Stimulated activated CD8-positive, alpha-beta memory T cell treated with anti-CD3 and anti-CD28 coated beads, Interleukin-15, amount 100 ng/mL, for 48 hours (primary cell): Measurements from ENCODE around the gene CYP21A2.

Source experiments
- DNase-seq, 2 donors: peaks; one replicate each; pipeline ENCODE4 v3.0.0-alpha.2; 2020; ENCODE audit warnings: low read depth in 2 of 2

The CYP21A2 gene

GRCh38 chr6:32082935-32083334, 44.7 kb downstream of the CYP21A2 start:
- DNase-seq = no peak

DNA sequence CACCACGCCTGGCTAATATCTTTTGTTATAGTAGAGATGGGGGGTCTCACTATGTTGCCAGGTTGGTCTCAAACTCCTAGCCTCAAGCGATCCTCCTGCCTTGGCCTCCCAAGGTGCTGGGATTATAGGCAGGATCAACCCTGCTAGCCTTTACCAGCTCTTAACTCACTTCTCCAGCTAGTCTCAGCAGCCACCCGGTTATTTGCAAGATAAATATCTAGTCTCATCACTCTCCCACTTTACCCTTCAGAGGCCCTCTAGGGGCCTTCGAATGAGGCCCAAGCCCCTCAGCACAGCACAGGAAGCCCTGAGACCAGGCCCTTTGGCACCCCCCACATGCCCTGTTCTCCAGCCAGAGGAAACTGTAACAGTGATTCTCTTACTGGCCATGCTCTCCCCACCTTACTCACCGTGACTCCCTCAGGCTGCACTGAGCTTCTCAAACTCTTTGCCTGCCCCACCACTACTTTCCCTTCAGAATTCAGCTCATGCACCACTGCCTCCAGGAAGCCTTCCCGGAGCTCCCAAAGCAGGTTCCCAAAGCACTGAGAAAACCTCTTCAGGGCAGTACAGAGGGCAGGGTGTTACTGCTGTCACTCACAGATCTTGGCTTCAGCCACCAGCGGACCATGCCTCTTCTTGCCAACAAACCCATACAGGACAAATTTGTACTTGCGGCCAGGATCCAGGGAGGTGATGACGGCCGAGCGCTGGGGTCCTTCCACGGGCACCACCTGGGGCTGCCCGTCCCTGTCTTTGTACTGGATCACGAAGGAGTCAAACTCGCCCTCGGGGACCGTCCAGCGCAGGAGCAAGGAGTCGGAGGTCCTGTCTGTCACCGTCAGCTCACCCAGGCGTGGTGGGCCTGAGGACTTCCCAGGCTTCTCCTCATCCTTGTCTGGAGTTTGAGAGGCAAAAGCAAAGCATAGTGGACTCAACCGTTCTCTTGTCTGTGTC, 45.9 kb downstream of the CYP21A2 start:
- no peak for DNase-seq

DNA sequence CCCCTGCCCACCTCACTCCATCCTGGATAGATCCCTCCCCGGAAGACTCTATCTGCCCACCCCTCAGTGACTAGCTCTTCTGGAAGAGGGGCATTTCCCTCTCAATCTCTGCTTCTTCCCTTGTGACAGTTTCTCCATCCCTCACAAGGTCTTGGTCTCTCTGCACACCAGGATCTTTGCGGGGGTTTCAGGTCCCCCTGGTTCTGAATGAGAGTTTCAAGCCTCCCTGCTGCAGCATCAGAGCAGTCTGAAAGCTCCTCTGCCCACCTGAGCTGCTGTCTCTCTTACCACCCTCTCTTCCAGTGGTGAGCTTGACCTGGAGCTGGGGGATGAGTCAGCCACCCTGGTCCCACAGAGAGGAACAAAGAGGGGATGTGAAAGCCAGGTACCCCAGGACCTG, 46.6 kb downstream of the CYP21A2 start:
- no peak for DNase-seq

DNA sequence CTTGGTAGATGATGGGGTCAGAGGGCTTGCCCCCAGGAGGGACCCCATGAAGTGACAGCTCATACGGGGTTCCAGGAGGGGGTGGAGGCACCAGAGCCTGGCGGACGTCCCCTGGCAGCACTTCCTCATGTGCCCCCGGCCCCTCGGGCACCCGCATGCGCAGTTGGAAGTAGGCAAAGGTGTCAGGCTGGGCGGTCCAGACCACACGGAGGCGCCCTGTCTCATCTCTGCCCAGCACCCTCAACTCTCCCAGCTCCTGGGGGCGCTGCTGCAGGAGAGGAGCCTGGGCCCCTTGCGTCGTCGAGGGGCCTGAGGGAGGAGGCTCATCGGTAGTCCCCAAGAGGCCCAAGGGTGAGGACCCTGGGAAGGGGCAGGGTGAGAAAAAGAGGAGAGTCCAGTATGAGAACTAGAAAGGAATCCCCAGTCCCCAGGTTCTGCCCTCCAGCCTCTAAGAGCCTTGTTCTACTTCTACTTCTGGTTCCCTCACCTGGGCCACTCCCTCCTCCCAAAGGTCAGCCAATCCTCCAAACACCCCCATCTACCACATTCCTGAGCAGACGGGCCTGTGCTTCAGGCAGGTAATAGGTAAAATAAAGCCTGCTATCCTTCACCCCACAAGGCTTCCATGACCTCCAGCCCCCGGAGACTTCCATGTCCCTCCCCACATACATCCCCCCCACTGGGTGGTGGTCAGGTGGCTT, 47.7 kb downstream of the CYP21A2 start:
- no peak for DNase-seq

DNA sequence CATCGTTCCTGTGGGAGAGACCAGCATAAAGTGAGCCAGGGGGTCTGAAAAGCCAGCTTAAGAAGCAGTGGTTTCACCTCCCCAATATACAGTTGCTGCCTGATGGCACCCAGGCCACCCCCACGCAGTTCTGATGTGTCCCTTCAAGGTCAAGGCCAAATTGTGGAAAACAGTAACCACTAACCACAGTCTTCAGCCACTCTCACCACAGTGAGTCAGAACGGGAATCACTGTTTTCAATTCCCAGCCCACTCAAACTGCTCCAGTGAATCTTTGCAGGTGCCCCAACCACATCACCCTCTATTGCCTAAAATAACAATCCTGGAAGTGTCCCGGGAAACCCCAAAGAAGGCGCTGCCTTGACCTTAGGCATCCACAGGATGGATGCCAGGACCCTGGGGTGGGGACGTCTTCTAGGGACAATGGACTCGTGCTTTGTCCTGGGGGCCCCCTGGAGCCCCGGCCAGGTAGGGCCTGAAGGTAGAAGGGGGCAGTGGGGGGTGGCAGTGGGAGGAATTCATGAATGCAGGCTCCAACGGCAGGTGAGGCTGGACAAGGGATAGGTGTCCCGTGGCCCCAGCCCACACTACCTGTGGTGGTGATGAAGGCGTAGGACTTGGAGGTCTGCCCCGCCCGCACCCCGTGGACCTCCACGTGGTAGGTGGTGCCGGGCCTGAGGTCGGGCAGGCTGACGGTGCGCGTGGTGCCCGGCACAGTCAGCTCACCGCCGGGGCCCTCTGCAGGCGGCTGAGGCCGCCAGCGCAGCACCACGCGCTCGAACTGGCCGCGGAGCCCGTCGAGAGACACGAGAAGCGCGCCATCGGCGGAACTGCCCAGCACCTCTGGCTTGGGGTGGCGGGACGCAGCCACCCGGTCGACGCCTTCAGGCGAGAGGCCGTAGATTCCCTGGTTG, 48.7 kb downstream of the CYP21A2 start:
- DNase-seq = peak; percentile 28 to 49

- DNase-seq = peak; percentile 55 to 63
Observed at GRCh38 chr6:32087574-32088486, 49.6 kb downstream of the CYP21A2 start.

GRCh38 chr6:32088487-32089049, 50.4 kb downstream of the CYP21A2 start:
- no peak for DNase-seq

DNA sequence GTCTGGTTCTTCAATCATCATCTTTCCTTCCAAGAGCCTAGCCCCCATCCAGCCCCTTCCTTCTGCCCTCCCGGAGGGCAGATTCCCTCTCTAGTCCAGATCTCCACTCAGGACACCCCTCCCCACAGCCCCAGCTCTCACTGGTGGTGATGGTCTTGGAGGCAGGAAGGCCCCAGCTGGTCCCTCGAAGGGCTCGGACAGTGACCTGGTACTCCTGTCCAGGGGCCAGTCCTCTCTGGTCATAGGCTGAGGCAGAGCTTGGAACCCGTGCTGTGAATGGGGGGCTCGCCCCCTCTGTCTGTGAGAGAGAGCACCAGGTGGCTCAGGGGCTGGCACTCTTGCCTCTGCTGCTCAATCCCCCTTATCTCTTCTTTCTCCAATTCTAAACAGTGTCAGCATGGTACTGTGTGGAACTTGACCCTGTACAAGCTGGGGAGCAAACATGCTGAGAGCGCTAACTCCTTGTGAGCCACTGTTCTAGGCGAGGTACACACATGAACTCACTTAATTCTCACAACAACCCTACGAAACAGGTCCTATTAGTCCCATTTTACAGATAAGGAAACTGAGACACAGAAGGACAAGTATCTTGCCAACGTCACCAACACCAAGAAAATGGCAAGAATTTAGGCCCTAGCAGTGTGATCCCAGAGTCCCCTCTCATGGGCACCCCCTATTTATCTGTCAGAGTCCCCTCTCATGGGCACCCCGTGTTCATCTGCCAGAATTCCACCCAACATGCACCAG, 51.0 kb downstream of the CYP21A2 start:
- no peak for DNase-seq
